Activated CD8-positive, alpha-beta memory T cell treated with anti-CD3 and anti-CD28 coated beads, Interleukin-2, amount 50 U/mL, for 1 hour (primary cell): ENCODE data around the gene ADCY10.

Experiments
- DNase-seq: peaks from one replicate; pipeline ENCODE4 v3.0.0-alpha.2; 2020; ENCODE audit errors: extremely low read depth

The ADCY10 gene

GRCh38 chr1:167782946-167783345 is 131.0 kb downstream of the ADCY10 start:
- DNase-seq = no peak

- DNase-seq = no peak
Observed at GRCh38 chr1:167781558-167781957, 132.4 kb downstream of the ADCY10 start.

GRCh38 chr1:167777269-167777650 is 136.7 kb downstream of the ADCY10 start:
- DNase-seq = no peak

- DNase-seq = no peak
Observed at GRCh38 chr1:167776616-167777268, 137.2 kb downstream of the ADCY10 start.

- DNase-seq = no peak
Observed at GRCh38 chr1:167776151-167776550, 137.8 kb downstream of the ADCY10 start.

DNA sequence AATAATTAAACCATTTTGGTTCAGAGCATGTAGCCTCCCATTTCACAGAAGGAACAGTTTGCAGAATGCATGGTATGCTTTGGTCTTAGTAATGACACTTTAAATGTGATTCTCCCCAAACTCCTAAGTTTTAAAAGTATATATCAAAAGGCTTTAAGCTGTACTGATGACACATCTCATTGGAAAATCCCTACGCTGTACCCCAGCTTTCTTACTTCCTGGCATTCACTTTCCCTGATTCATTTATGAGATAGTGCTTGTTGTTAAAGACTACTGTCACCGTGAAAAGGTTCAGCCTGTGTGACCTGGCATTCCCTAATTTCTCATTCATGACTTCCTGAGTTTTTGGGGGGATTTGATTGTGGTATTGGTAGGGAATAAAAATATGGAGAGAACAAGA is 138.8 kb downstream of the ADCY10 start:
- DNase-seq = no peak

DNA sequence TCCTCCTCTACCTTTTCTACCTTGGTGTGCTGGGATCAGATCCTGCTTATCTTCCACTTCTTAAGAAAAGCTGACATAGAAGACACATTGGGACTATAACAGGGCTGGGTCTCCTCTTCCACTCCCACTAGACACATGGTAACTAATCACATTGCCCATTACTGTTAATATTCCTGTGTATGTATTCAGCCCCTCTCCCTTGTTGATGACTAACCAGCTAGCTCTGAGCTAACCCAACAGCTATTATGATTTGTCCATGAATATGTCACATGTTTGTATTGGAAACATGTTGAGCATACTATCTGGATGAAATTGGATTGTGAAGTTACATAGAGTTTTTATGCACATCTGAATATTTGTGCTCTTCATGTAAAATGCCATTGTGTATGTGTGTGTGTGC is 139.2 kb downstream of the ADCY10 start:
- no peak for DNase-seq

GRCh38 chr1:167773516-167773915 is 140.4 kb downstream of the ADCY10 start:
- no peak for DNase-seq

GRCh38 chr1:167772436-167772835 is 141.5 kb downstream of the ADCY10 start:
- no peak for DNase-seq

- no peak for DNase-seq
Observed at GRCh38 chr1:167770127-167770526, 143.8 kb downstream of the ADCY10 start.

DNA sequence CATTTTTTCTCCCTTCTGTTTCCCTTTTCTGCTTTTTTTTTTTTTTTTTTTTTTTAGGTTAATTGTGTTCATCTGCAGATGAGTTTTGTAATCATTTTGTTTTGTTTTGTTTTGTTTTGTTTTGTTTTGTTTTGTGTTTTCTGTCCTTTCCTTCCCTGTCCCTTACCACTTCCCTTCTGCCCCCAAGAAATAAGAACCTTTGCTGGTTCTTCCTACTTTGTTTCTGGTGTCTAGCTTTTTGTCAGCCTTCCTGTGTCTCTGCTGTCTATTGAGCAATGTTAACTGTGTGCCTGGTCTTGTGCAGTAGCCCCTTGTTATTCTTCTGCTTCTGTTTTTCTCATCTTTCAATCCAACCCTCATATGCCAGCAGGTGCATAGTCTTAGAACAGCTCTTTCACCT is 146.2 kb downstream of the ADCY10 start:
- no peak for DNase-seq

GRCh38 chr1:167766538-167766937 is 147.4 kb downstream of the ADCY10 start:
- DNase-seq = no peak

- DNase-seq = no peak
Observed at GRCh38 chr1:167765496-167765895, 148.4 kb downstream of the ADCY10 start.

- DNase-seq = no peak
Observed at GRCh38 chr1:167764458-167765330, 149.2 kb downstream of the ADCY10 start.

DNA sequence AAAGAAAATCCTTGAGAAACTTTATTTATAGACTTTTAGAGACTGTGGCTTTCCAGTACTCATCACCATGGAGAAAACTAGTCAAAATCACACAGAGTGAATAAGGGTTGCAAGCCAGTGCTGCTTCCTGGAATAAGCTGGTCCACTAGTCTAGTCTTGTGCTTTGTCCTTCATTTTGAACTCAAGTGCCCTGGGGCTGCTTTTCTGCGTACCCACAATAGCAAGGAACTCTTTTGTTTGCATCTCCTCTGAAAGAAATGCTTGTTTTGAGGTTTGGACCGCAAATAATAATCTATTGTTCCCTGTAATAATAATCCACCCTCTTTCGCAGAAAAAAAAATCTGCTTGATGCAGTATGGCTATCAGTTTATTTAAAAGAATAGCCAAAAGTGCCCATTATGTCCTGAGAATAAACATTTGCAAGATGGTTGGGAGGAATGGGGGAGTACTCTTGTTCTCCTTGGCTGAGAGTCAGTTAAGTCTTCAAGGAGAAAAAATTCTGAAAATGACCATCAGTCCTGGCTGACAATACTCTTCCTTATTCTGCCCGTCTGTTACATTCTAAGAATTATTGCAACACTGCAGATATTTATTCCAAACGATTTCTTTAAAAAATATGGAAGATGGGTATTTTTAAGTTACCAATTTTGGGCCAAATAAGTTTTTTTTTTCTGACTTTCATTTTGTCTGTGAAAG is 150.3 kb downstream of the ADCY10 start:
- no peak for DNase-seq

DNA sequence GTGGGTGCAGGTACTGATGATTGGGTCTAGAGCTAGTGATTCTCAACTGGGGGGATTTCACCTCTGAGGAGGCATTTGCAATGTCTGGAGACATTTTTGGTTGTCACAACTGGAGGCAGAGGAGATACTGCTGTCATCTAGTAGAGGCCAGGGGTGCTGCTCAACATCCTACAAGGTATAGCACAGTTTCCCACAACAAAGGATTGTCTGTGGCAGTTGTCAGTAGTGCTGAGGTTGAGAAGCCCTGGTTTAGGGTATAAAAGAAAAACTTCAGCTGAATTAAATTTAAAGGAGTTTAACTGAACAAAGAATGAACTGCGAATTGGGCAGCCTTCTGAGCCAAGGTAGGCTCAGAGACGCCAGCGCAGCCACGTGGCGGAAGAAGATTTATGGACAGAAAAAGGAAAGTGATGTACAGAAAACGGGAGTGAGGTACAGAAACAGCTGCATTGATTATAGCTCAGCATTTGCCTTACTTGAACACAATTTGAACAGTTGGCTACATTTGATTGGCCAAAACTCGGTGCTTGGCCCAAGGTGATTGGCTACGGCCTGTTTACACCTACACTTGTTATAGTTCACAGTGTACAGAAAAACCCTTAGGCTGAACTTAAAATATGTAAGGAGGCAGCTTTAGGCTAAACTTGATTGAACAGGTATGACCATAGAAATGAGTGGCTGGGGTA is 151.7 kb downstream of the ADCY10 start:
- no peak for DNase-seq

DNA sequence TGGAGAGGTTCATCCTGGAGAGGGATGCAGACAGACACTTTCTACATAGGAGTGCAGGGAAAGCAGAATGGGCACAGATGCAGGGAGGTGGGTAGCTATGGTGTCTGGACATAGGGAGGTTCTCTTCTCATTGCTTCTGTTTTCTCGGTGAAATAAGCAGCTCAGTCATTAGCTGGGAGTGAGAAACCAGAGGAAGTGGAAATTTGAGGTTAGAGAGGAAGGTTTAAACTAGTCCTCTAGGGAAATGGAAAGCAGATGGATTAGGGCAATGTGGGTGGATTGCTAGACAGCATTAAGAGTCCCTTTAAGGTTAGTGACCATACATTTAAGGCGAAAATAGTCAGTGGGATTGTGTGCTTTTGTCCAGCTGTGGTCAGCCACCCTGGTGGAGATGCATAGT is 152.5 kb downstream of the ADCY10 start:
- no peak for DNase-seq
